Liver (tissue), 9 donors: ENCODE results near the gene RNF187. TPM values are rescaled to one million over a fixed set of nuclear protein-coding genes. Genes with fewer than 3 reads are reported as not detected.
"Not testable (repeated sequence)": the region's sequence is repeated elsewhere in the genome, so short reads cannot be mapped to it uniquely, and the experiment has no call there.

Experiments used
- DNase-seq: peaks from one replicate; pipeline ENCODE4 v3.0.0-alpha.2; 2017; ENCODE audit warnings: low spot score
- H3K27ac ChIP-seq, 2 donors: one replicate each; pipeline ENCODE4 v1.7.0; 2013; ENCODE audit warnings: inconsistent platforms in 2 of 2, low read length in 2 of 2, control low read depth in 1 of 2, low read depth in 1 of 2, mild to moderate bottlenecking in 1 of 2
- H3K27me3 ChIP-seq, 4 donors: one replicate each; pipeline versions ENCODE4 v1.6.1 to v1.7.0; 2013; ENCODE audit warnings: low read length in 3 of 4, inconsistent platforms in 1 of 4, mild to moderate bottlenecking in 1 of 4, moderate library complexity in 1 of 4; ENCODE audit not compliant: control insufficient read depth in 4 of 4, insufficient read depth in 4 of 4
- H3K36me3 ChIP-seq, 4 donors: one replicate each; pipeline versions ENCODE4 v1.6.1 to v1.7.0; 2013; ENCODE audit warnings: low read length in 3 of 4, mild to moderate bottlenecking in 3 of 4, low read depth in 1 of 4, moderate library complexity in 1 of 4; ENCODE audit not compliant: control insufficient read depth in 4 of 4, insufficient read depth in 3 of 4
- H3K4me1 ChIP-seq, 4 donors: one replicate each; pipeline versions ENCODE4 v1.6.1 to v1.7.0; 2013; ENCODE audit warnings: low read length in 3 of 4, mild to moderate bottlenecking in 3 of 4, moderate library complexity in 1 of 4; ENCODE audit not compliant: control insufficient read depth in 4 of 4, insufficient read depth in 4 of 4
- H3K4me3 ChIP-seq, 3 donors: one replicate each; pipeline versions ENCODE4 v1.6.1 to v1.7.0; 2013; ENCODE audit warnings: low read length in 3 of 3, control low read depth in 1 of 3, low read depth in 1 of 3, mild to moderate bottlenecking in 1 of 3
- H3K9ac ChIP-seq, 2 donors: one replicate each; pipeline ENCODE4 v1.7.0; 2013; ENCODE audit warnings: low read length in 2 of 2, mild to moderate bottlenecking in 2 of 2, moderate library complexity in 2 of 2, control low read depth in 1 of 2, low read depth in 1 of 2
- H3K9me3 ChIP-seq, 4 donors: one replicate each; pipeline versions ENCODE4 v1.6.1 to v1.7.0; 2013; ENCODE audit warnings: low read length in 3 of 4; ENCODE audit not compliant: control insufficient read depth in 4 of 4
- ATF3 ChIP-seq: IDR thresholded peaks from 2 replicates; pipeline ENCODE4 v1.6.1; 2016; ENCODE audit warnings: antibody characterized with exemption
- EGR1 ChIP-seq, 2 donors: IDR thresholded peaks; 2 replicates each; pipeline ENCODE4 v1.6.1; 2016 to 2018; ENCODE audit warnings: antibody characterized with exemption in 2 of 2, low read depth in 2 of 2
- FOXA2 ChIP-seq: IDR thresholded peaks from 2 replicates; pipeline ENCODE4 v1.6.1; 2016; ENCODE audit warnings: antibody characterized with exemption
- HNF4A ChIP-seq, 2 donors: conservative IDR thresholded peaks; 2 replicates each; pipeline ENCODE4 v1.6.1; 2016; ENCODE audit warnings: antibody characterized with exemption in 2 of 2, mild to moderate bottlenecking in 2 of 2
- RAD21 ChIP-seq, 2 donors: IDR thresholded peaks; 2 replicates each; pipeline ENCODE4 v1.6.1; 2016; ENCODE audit warnings: antibody characterized with exemption in 2 of 2, mild to moderate bottlenecking in 2 of 2
- RXRA ChIP-seq, 2 donors: IDR thresholded peaks; 2 replicates each; pipeline ENCODE4 v1.6.1; 2017 to 2018; ENCODE audit warnings: antibody characterized with exemption in 2 of 2, mild to moderate bottlenecking in 1 of 2
- SP1 ChIP-seq: IDR thresholded peaks from 2 replicates; pipeline ENCODE4 v1.6.1; 2018; ENCODE audit warnings: antibody characterized with exemption, mild to moderate bottlenecking
- WGBS: extraction: QIAGEN DNeasy Blood & Tissue Kit; methylation state at CpG from one replicate; pipeline ENCODE4 v1.1.7; 2013; 5-methylcytosine and 5-hydroxymethylcytosine counted together
- polyA plus RNA-seq, 2 donors: library from polyadenylated mRNA; stranded (reverse) in 1 of 2; unstranded in 1 of 2; fragments of 200-250 nt in 1 of 2; fragments of >200 nt in 1 of 2; fragmentation: Nextera tagmentation in 1 of 2; extraction: Ambion mirVana in 1 of 2; gene quantifications; one replicate each; pipeline versions ENCODE4 v1.2.1 to v1.2.3, GENCODE V29; 2013 to 2015
- total RNA-seq, 2 donors: library from RNA; depleted of rRNA; stranded (reverse); fragments of >200 nt; gene quantifications; one replicate each; pipeline ENCODE4 v1.2.3, GENCODE V29; 2014
- TF ChIP-seq, protein P1 (sequence below): fragments of 150-350 bp; IDR thresholded peaks from 2 replicates; pipeline ENCODE4 v1.5.1; 2017; ENCODE audit warnings: improper control_type of control experiment, low read depth, low read length; ENCODE audit not compliant: missing input control
- TF ChIP-seq, protein P2 (sequence below): IDR thresholded peaks from 2 replicates; pipeline ENCODE4 v1.6.1; 2016; ENCODE audit warnings: antibody characterized with exemption
- donor health status: healthy.
- donor health status: healthy.
- donor health status: healthy.
- donor health status: healthy.
- donor health status: healthy.

RNF187 gene
- total and polyA plus RNA-seq, 4 donors, result 18.7 to 32.0 (median 23.5) TPM

DNA sequence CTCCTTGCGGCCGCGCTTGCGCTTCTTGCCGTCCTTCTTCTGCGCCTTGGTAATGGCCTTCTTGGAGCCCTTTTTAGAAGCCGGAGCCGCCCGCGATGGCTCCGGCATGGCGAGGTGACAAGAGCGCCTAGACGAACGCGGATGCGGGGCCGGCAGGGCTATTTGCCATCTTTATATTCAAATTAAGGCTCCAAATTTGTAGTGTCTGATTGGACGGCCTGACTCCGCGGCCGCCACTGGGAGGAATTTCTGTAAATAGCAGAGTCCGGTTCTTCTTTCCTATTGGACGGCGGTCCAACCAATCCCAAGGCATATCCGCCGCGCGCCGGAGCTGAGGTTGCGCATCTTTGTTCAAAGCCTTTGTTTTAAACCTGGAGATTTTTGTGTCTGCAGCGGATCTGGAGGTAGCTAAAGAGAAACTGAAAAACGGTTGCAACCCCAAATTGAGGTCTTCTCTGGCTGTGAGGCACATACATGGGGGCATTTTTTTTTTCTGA, 22.6 kb upstream of the RNF187 start (continued):
- TF ChIP-seq SP1 (no peak), FOXA2 (no peak), HNF4A (conservative IDR thresholded peaks at IDR 0.05) (no peak)

GRCh38 chr1:228465141-228465540, 22.0 kb upstream of the RNF187 start:
- WGBS, result 20% methylated on average over 13 of the region's 13 CpGs
- Histone ChIP-seq H3K27ac (no peak overlapping the region), H3K9me3 (no peaks in the 10 kb centered on the region), H3K9ac (no peak overlapping the region), H3K36me3 (no peaks in the 10 kb centered on the region), H3K4me1 (peaks cover 0 to 10% (median 2%) of the 10 kb centered on the region in 4 donors), H3K4me3 (no peak overlapping the region), H3K27me3 (peaks cover 3 to 25% (median 10%) of the 10 kb centered on the region in 4 donors)
- TF ChIP-seq RXRA (IDR thresholded peaks at IDR 0.05) (no peak), ATF3 (no peak), RAD21 (IDR thresholded peaks at IDR 0.05) (no peak)
- TF ChIP-seq, protein P1, sequence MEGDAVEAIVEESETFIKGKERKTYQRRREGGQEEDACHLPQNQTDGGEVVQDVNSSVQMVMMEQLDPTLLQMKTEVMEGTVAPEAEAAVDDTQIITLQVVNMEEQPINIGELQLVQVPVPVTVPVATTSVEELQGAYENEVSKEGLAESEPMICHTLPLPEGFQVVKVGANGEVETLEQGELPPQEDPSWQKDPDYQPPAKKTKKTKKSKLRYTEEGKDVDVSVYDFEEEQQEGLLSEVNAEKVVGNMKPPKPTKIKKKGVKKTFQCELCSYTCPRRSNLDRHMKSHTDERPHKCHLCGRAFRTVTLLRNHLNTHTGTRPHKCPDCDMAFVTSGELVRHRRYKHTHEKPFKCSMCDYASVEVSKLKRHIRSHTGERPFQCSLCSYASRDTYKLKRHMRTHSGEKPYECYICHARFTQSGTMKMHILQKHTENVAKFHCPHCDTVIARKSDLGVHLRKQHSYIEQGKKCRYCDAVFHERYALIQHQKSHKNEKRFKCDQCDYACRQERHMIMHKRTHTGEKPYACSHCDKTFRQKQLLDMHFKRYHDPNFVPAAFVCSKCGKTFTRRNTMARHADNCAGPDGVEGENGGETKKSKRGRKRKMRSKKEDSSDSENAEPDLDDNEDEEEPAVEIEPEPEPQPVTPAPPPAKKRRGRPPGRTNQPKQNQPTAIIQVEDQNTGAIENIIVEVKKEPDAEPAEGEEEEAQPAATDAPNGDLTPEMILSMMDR, result no peak
- TF ChIP-seq, protein P2, sequence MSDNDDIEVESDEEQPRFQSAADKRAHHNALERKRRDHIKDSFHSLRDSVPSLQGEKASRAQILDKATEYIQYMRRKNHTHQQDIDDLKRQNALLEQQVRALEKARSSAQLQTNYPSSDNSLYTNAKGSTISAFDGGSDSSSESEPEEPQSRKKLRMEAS, result no peak
- DNase-seq, result no peak

GRCh38 chr1:228465571-228466146, 21.5 kb upstream of the RNF187 start:
- Histone ChIP-seq H3K36me3 (no peaks in the 10 kb centered on the region), H3K9me3 (no peaks in the 10 kb centered on the region), H3K4me3 (no peak overlapping the region), H3K27me3 (peaks cover 3 to 28% (median 10%) of the 10 kb centered on the region in 4 donors), H3K27ac (no peak overlapping the region), H3K4me1 (peaks cover 0 to 10% (median 2%) of the 10 kb centered on the region in 4 donors), H3K9ac (no peak overlapping the region)
- TF ChIP-seq EGR1 (IDR thresholded peaks at IDR 0.05; ENCODE audit: low read depth in 2 of 2), result no peak
- TF ChIP-seq, protein P2, result no peak
- TF ChIP-seq, protein P1, result no peak
- 57% methylated on average over 8 of the region's 8 CpGs for WGBS
- no peak for DNase-seq

DNA sequence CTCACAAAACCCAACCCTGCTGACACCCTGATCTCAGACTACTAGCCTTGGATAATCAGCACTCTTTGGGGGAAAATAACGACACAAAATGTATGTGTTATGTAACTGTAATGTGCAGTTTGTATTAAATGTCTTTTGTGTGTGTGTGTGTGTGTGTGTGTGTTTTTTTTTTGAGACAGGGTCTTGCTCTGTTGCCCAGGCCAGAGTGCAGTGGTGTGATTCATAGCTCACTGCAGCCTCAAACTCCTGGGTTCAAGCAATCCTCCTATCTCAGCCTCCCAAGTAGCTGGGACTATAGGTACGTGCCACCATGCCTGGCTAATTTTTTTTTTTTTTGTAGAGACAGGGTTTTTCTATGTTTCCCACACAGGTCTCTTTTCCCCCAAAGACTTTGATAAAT, 19.0 kb upstream of the RNF187 start:
- H3K27ac ChIP-seq, DNase-seq, H3K9ac ChIP-seq, H3K4me1 ChIP-seq, H3K9me3 ChIP-seq, H3K4me3 ChIP-seq, H3K36me3 ChIP-seq: not testable (repeated sequence)
- H3K27me3 ChIP-seq, result peaks cover 3 to 23% (median 6%) of the 10 kb centered on the region in 4 donors
- WGBS, result 71% methylated on average over 2 of the region's 2 CpGs
